ENCODE results near the gene NTHL1.

Gene NTHL1

DNA sequence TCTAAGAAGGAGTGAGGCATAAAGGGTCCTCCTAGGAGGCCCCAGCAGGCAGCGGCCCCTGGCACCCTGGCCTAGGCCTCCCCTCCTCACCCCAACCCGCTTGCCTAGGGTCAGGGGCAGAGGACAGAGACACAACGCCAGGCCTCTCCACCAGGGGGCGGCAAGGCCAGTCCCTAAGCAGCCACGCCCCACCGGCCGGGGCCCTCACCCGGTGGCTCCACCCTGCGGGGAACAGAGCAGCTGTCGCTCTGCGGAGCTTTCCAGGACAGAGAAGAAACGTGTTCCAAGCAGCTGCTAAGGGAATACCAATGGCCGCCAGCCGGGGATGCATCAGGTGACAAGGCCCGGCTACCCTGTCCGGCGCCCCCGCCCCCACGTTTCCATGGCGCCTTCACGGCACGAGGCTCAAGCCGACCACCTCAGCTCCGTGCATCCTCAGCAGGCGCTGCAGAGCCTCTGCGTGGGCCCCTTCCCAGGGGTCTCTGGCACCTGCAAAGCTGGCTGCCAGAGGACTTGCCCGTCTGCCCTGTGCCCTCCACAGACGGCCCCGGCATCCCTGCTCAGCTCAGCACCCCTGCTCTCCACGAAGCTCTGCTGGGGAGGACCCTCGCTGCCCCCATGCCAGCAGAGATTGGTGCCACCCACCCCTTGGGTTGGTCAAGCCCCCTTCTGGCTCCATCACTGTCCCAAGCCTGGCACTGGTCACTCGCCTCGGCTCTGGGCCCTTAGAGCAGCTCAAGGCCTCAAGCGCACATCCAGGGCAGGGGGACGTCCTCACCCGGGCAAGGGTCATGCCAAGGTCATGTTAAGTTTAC lies 43.6 kb downstream of the NTHL1 start:
- no peak overlapping the region for H2BK5ac ChIP-seq (ENCODE audit: low read depth, low read length, poor library complexity)
- DNase-seq, result peak; percentile 90 to 91
- H3K4me3 ChIP-seq (ENCODE audit: low read depth, low read length), result no peak overlapping the region

DNA sequence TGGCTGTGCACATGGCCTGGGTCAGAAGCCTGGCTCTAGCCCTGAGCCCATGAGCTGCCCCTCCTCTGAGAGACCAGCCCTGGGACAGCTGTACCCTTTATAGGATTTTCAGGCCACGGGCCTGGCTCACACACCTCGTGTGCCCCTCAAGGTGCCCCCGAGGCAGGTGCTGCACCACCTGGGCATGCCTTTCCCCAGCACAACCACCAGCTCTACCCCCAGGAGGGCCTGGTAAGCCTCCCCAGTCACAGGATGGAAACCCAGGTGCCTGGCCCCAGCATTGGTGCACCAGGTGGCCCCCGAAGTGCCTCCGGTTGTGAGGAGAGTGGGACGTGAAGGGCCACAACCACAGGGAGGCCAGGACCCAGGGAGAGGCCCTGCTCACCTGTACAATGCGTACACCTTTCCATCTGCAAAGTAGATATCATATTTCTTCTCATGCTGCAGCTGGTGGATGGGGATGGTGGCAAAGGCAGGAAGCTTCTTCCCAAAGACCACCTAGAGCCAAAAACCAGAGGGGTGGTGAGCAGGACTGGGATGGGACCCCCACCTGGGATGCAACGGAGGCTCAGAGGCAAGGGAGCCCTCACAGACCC lies 44.3 kb downstream of the NTHL1 start:
- Histone ChIP-seq H3K9me3 (ENCODE audit: insufficient read depth, low read depth, low read length) (peaks cover 1% of the 10 kb centered on the region), H3K23ac (ENCODE audit: low read length) (no peak overlapping the region), H4K12ac (ENCODE audit: low read depth, low read length) (peak overlapping the region; percentile 20), H4K8ac (ENCODE audit: low read depth, low read length) (no peak overlapping the region), H2BK12ac (ENCODE audit: low read length) (no peak overlapping the region), H3K4me3 (ENCODE audit: low read depth, low read length) (no peak overlapping the region), H3K9ac (ENCODE audit: low read length) (no peak overlapping the region), H3K36me3 (ENCODE audit: control insufficient read depth in 1 of 2, insufficient read depth in 2 of 2, low read length in 2 of 2) (peaks cover 58 to 61% of the 10 kb centered on the region in 2 experiments), H4K91ac (ENCODE audit: low read depth, low read length) (no peak overlapping the region), H3K79me1 (ENCODE audit: low read length) (no peaks in the 10 kb centered on the region), H2AK5ac (ENCODE audit: low read length) (no peak overlapping the region), H3K18ac (ENCODE audit: low read length) (no peak overlapping the region), H3K79me2 (ENCODE audit: control insufficient read depth, insufficient read depth, low read length, poor library complexity) (peaks cover 6% of the 10 kb centered on the region), H3K27ac (ENCODE audit: low read depth, low read length) (no peak overlapping the region), H2AFZ (ENCODE audit: insufficient read depth, low read length, poor library complexity) (no peak overlapping the region), H3K4me1 (ENCODE audit: control insufficient read depth in 1 of 2, insufficient read depth in 2 of 2, low read length in 2 of 2) (peaks cover 5 to 15% of the 10 kb centered on the region in 2 experiments), H3K27me3 (ENCODE audit: insufficient read depth, low read length) (no peaks in the 10 kb centered on the region), H2BK120ac (ENCODE audit: insufficient read depth, low read length, poor library complexity) (no peak overlapping the region), H2BK5ac (ENCODE audit: low read depth, low read length, poor library complexity) (no peak overlapping the region), H3K4me2 (ENCODE audit: low read length) (no peak overlapping the region), H3K14ac (ENCODE audit: low read length) (no peak overlapping the region), H3K4ac (ENCODE audit: low read depth, low read length) (no peak overlapping the region)
- no CpG with 5 or more reads among the region's 8 CpGs for WGBS (ENCODE audit: extremely low coverage, insufficient coverage, insufficient read length)
- DNase-seq, result no peak

More for the DNA sequence above, 43.6 kb downstream of the NTHL1 start:
- Histone ChIP-seq H3K14ac (ENCODE audit: low read length) (no peak overlapping the region), H2BK12ac (ENCODE audit: low read length) (no peak overlapping the region), H3K27me3 (ENCODE audit: insufficient read depth, low read length) (no peaks in the 10 kb centered on the region), H2BK120ac (ENCODE audit: insufficient read depth, low read length, poor library complexity) (no peak overlapping the region), H2AK5ac (ENCODE audit: low read length) (no peak overlapping the region), H3K9ac (ENCODE audit: low read length) (no peak overlapping the region), H3K79me1 (ENCODE audit: low read length) (no peaks in the 10 kb centered on the region), H3K27ac (ENCODE audit: low read depth, low read length) (no peak overlapping the region), H3K4me1 (ENCODE audit: control insufficient read depth in 1 of 2, insufficient read depth in 2 of 2, low read length in 2 of 2) (peaks cover 8 to 20% of the 10 kb centered on the region in 2 experiments), H4K91ac (ENCODE audit: low read depth, low read length) (no peak overlapping the region), H3K36me3 (ENCODE audit: control insufficient read depth in 1 of 2, insufficient read depth in 2 of 2, low read length in 2 of 2) (peaks cover 51 to 54% of the 10 kb centered on the region in 2 experiments), H3K23ac (ENCODE audit: low read length) (no peak overlapping the region), H3K79me2 (ENCODE audit: control insufficient read depth, insufficient read depth, low read length, poor library complexity) (peaks cover 6% of the 10 kb centered on the region), H2AFZ (ENCODE audit: insufficient read depth, low read length, poor library complexity) (no peak overlapping the region), H4K12ac (ENCODE audit: low read depth, low read length) (no peak overlapping the region), H3K9me3 (ENCODE audit: insufficient read depth, low read depth, low read length) (peaks cover 1% of the 10 kb centered on the region), H3K4ac (ENCODE audit: low read depth, low read length) (no peak overlapping the region), H3K18ac (ENCODE audit: low read length) (no peak overlapping the region), H3K4me2 (ENCODE audit: low read length) (peak overlapping the region; percentile 25), H4K8ac (ENCODE audit: low read depth, low read length) (peak overlapping the region; percentile 7)
- WGBS (ENCODE audit: extremely low coverage, insufficient coverage, insufficient read length), result no CpG with 5 or more reads among the region's 36 CpGs

- no peak overlapping the region for H3K4me3 ChIP-seq (ENCODE audit: low read depth, low read length)
- no CpG with 5 or more reads among the region's 47 CpGs for WGBS (ENCODE audit: extremely low coverage, insufficient coverage, insufficient read length)
Observed at GRCh38 chr16:2002406-2003230, 45.0 kb downstream of the NTHL1 start.

More at GRCh38 chr16:2002406-2003230, 45.0 kb downstream of the NTHL1 start:
- no peak overlapping the region for H2AFZ ChIP-seq (ENCODE audit: insufficient read depth, low read length, poor library complexity)
- H3K79me2 ChIP-seq (ENCODE audit: control insufficient read depth, insufficient read depth, low read length, poor library complexity), result peaks cover 6% of the 10 kb centered on the region
- H3K79me1 ChIP-seq (ENCODE audit: low read length), result no peaks in the 10 kb centered on the region
- peaks cover 5 to 11% of the 10 kb centered on the region in 2 experiments for H3K4me1 ChIP-seq (ENCODE audit: control insufficient read depth in 1 of 2, insufficient read depth in 2 of 2, low read length in 2 of 2)
- H3K18ac ChIP-seq (ENCODE audit: low read length), result no peak overlapping the region
- no peak overlapping the region for H3K4me2 ChIP-seq (ENCODE audit: low read length)
- H2BK5ac ChIP-seq (ENCODE audit: low read depth, low read length, poor library complexity), result no peak overlapping the region
- H2BK12ac ChIP-seq (ENCODE audit: low read length), result no peak overlapping the region
- H2AK5ac ChIP-seq (ENCODE audit: low read length), result no peak overlapping the region
- no peaks in the 10 kb centered on the region for H3K27me3 ChIP-seq (ENCODE audit: insufficient read depth, low read length)
- no peak overlapping the region for H4K8ac ChIP-seq (ENCODE audit: low read depth, low read length)
- H3K27ac ChIP-seq (ENCODE audit: low read depth, low read length), result no peak overlapping the region
- no peak for DNase-seq
- H3K36me3 ChIP-seq (ENCODE audit: control insufficient read depth in 1 of 2, insufficient read depth in 2 of 2, low read length in 2 of 2), result peaks cover 61 to 63% of the 10 kb centered on the region in 2 experiments
- H4K12ac ChIP-seq (ENCODE audit: low read depth, low read length), result no peak overlapping the region
- no peak overlapping the region for H3K4ac ChIP-seq (ENCODE audit: low read depth, low read length)
- no peak overlapping the region for H3K9ac ChIP-seq (ENCODE audit: low read length)
- no peak overlapping the region for H4K91ac ChIP-seq (ENCODE audit: low read depth, low read length)
- no peak overlapping the region for H3K14ac ChIP-seq (ENCODE audit: low read length)
- peaks cover 1% of the 10 kb centered on the region for H3K9me3 ChIP-seq (ENCODE audit: insufficient read depth, low read depth, low read length)
- no peak overlapping the region for H3K23ac ChIP-seq (ENCODE audit: low read length)
- no peak overlapping the region for H2BK120ac ChIP-seq (ENCODE audit: insufficient read depth, low read length, poor library complexity)

Measured in trophoblast cell (in vitro differentiated cells and primary cell).